ENCODE measurements around the gene ATG2A. TPM values are rescaled to one million over a fixed set of nuclear protein-coding genes. Genes with fewer than 3 reads are reported as not detected.
A peak's percentile ranks its signal among the peaks of the same experiment; 100 is the strongest.

ATG2A gene
- total and polyA plus RNA-seq, 2 experiments from 2014 or later = 13.3 to 36.2 TPM

- H3K27ac ChIP-seq = peak within 1 kb of the TSS; percentile 90
- H3K9me3 ChIP-seq (ENCODE audit: low read depth) = no peaks in the 10 kb centered on the region
- TF ChIP-seq CTCF (IDR thresholded peaks at IDR 0.05; ENCODE audit: low read depth, low read length) = no peak
- peak within 1 kb of the TSS; percentile 95 for H3K4me3 ChIP-seq
- peak; percentile 92 to 95 for DNase-seq (ENCODE audit: low read depth in 1 of 2, low spot score in 1 of 2)
- peaks cover 8% of the 10 kb centered on the region for H3K4me1 ChIP-seq (ENCODE audit: low read depth)
- no peaks in the 10 kb centered on the region for H3K36me3 ChIP-seq
- no peaks in the 10 kb centered on the region for H3K27me3 ChIP-seq
These were observed 7.2 kb upstream of the ATG2A start, which contains the start of gene PPP2R5B for GRCh38 chr11:64923944-64924909. Gene PPP2R5B (plus strand): TSS chr11:64924689. CDS start chr11:64925735, 1,046 bp downstream.

GRCh38 chr11:64923151-64923661, 6.2 kb upstream of the ATG2A start:
- peaks cover 8% of the 10 kb centered on the region for H3K4me1 ChIP-seq (ENCODE audit: low read depth)
- no peak overlapping the region for H3K27ac ChIP-seq
- no peak for TF ChIP-seq CTCF (IDR thresholded peaks at IDR 0.05; ENCODE audit: low read depth, low read length)
- H3K4me3 ChIP-seq = no peak overlapping the region
- DNase-seq (ENCODE audit: low read depth in 1 of 2, low spot score in 1 of 2) = no peak
- no peaks in the 10 kb centered on the region for H3K27me3 ChIP-seq
- H3K36me3 ChIP-seq = no peaks in the 10 kb centered on the region
- no peaks in the 10 kb centered on the region for H3K9me3 ChIP-seq (ENCODE audit: low read depth)

- Histone ChIP-seq H3K4me3 (no peak overlapping the region), H3K27ac (no peak overlapping the region), H3K9me3 (ENCODE audit: low read depth) (no peaks in the 10 kb centered on the region), H3K4me1 (ENCODE audit: low read depth) (peaks cover 8% of the 10 kb centered on the region), H3K27me3 (no peaks in the 10 kb centered on the region), H3K36me3 (no peaks in the 10 kb centered on the region)
- TF ChIP-seq CTCF (IDR thresholded peaks at IDR 0.05; ENCODE audit: low read depth, low read length) = no peak
- DNase-seq (ENCODE audit: low read depth in 1 of 2, low spot score in 1 of 2) = no peak
These were observed 4.4 kb upstream of the ATG2A start for GRCh38 chr11:64921384-64921783.

GRCh38 chr11:64920124-64920523, 3.1 kb upstream of the ATG2A start:
- no peak for DNase-seq (ENCODE audit: low read depth in 1 of 2, low spot score in 1 of 2)
- H3K36me3 ChIP-seq = no peaks in the 10 kb centered on the region
- H3K27me3 ChIP-seq = no peaks in the 10 kb centered on the region
- H3K27ac ChIP-seq = no peak overlapping the region
- no peak overlapping the region for H3K4me3 ChIP-seq
- no peak for TF ChIP-seq CTCF (IDR thresholded peaks at IDR 0.05; ENCODE audit: low read depth, low read length)
- no peaks in the 10 kb centered on the region for H3K9me3 ChIP-seq (ENCODE audit: low read depth)
- peaks cover 16% of the 10 kb centered on the region for H3K4me1 ChIP-seq (ENCODE audit: low read depth)

GRCh38 chr11:64919627-64920026, 2.6 kb upstream of the ATG2A start:
- Histone ChIP-seq H3K9me3 (ENCODE audit: low read depth) (no peaks in the 10 kb centered on the region), H3K4me3 (no peak overlapping the region), H3K4me1 (ENCODE audit: low read depth) (peaks cover 16% of the 10 kb centered on the region), H3K27ac (no peak overlapping the region), H3K36me3 (no peaks in the 10 kb centered on the region), H3K27me3 (no peaks in the 10 kb centered on the region)
- no peak for TF ChIP-seq CTCF (IDR thresholded peaks at IDR 0.05; ENCODE audit: low read depth, low read length)
- no peak for DNase-seq (ENCODE audit: low read depth in 1 of 2, low spot score in 1 of 2)

Measured in cardiac muscle cell (in vitro differentiated cells and primary cell).